RWPE1 (cell line): Measurements from ENCODE around the gene WAC.
A peak's percentile ranks its signal among the peaks of the same experiment; 100 is the strongest.
"Not testable (repeated sequence)": the region's sequence is repeated elsewhere in the genome, so short reads cannot be mapped to it uniquely, and the experiment has no call there.

Experiments used
- CTCF ChIA-PET: fragments of 350-600 bp; sonication (Branson Sonifier 250); formaldehyde crosslinking; extraction: SDS; loops from one replicate; lab custom pipeline; 2021; lab: Yijun Ruan, JAX
- POLR2A ChIA-PET: fragments of 400-600 bp; formaldehyde crosslinking; extraction: SDS; loops from one replicate; lab custom pipeline; 2020; ENCODE audit warnings: antibody characterized with exemption; ENCODE audit not compliant: low non-redundant PET; lab: Yijun Ruan, JAX
- DNase-seq: peaks from one replicate; pipeline ENCODE4 v3.0.0; 2012; ENCODE audit warnings: low spot score
- H3K27ac ChIP-seq: fragments of 450-650 bp; 2 replicates; pipeline ENCODE4 v1.5.1; 2017
- CTCF ChIP-seq: fragments of 450-650 bp; conservative IDR thresholded peaks from 2 replicates; pipeline ENCODE4 v1.5.1; 2017; ENCODE audit warnings: low read depth, mild to moderate bottlenecking

The WAC gene

GRCh38 chr10:28569506-28570159 is 36.7 kb downstream of the WAC start:
- ChIA-PET CTCF (no interaction called here), POLR2A (no interaction called here)
- DNase-seq = peak; percentile 3
- H3K27ac ChIP-seq = no peak overlapping the region
- no peak for TF ChIP-seq CTCF

GRCh38 chr10:28570598-28570997 is 37.7 kb downstream of the WAC start:
- DNase-seq = no peak
- POLR2A ChIA-PET = interaction anchor here (0.5 kb wide), 1 partner anchor 10 kb away, joined by 4 read pairs; no protein-coding TSS in a partner anchor
- H3K27ac ChIP-seq = no peak overlapping the region
- CTCF ChIA-PET = no interaction called here
- no peak for TF ChIP-seq CTCF

- CTCF ChIA-PET = no interaction called here
- no peak for TF ChIP-seq CTCF
- H3K27ac ChIP-seq = no peak overlapping the region
- no peak for DNase-seq
- POLR2A ChIA-PET = interaction anchor here (0.5 kb wide), 1 partner anchor 10 kb away, joined by 4 read pairs; no protein-coding TSS in a partner anchor
Observed at GRCh38 chr10:28571265-28571664, 38.3 kb downstream of the WAC start.

GRCh38 chr10:28574214-28574613 is 41.3 kb downstream of the WAC start:
- POLR2A ChIA-PET, H3K27ac ChIP-seq, DNase-seq, CTCF ChIA-PET: not testable (repeated sequence)

- H3K27ac ChIP-seq = no peak overlapping the region
- ChIA-PET CTCF (no interaction called here), POLR2A (no interaction called here)
- no peak for TF ChIP-seq CTCF
- DNase-seq = no peak
Observed at GRCh38 chr10:28575852-28576251, 42.9 kb downstream of the WAC start.

- H3K27ac ChIP-seq = no peak overlapping the region
- no peak for TF ChIP-seq CTCF
- ChIA-PET POLR2A (no interaction called here), CTCF (interaction anchor here (0.6 kb wide), 1 partner anchor 146 kb away, joined by 5 read pairs; no protein-coding TSS in a partner anchor)
- DNase-seq = no peak
Observed at GRCh38 chr10:28577506-28577905, 44.6 kb downstream of the WAC start.

- DNase-seq = no peak
- ChIA-PET POLR2A (no interaction called here), CTCF (interaction anchor here (0.6 kb wide), 2 partner anchors 42 to 166 kb away, joined by 6 to 8 read pairs; no protein-coding TSS in a partner anchor)
- no peak for TF ChIP-seq CTCF
- no peak overlapping the region for H3K27ac ChIP-seq
Observed at GRCh38 chr10:28578454-28578853, 45.5 kb downstream of the WAC start.
